VCaP (cell line): Measurements from ENCODE around the gene RAB34.

Experiments
- H3K27ac ChIP-seq: fragments of 450-650 bp; 2 replicates; pipeline ENCODE4 v1.5.1; 2017
- CTCF ChIP-seq: fragments of 450-650 bp; conservative IDR thresholded peaks from 2 replicates; pipeline ENCODE4 v1.5.1; 2017; ENCODE audit warnings: mild to moderate bottlenecking, moderate library complexity

The RAB34 gene

DNA sequence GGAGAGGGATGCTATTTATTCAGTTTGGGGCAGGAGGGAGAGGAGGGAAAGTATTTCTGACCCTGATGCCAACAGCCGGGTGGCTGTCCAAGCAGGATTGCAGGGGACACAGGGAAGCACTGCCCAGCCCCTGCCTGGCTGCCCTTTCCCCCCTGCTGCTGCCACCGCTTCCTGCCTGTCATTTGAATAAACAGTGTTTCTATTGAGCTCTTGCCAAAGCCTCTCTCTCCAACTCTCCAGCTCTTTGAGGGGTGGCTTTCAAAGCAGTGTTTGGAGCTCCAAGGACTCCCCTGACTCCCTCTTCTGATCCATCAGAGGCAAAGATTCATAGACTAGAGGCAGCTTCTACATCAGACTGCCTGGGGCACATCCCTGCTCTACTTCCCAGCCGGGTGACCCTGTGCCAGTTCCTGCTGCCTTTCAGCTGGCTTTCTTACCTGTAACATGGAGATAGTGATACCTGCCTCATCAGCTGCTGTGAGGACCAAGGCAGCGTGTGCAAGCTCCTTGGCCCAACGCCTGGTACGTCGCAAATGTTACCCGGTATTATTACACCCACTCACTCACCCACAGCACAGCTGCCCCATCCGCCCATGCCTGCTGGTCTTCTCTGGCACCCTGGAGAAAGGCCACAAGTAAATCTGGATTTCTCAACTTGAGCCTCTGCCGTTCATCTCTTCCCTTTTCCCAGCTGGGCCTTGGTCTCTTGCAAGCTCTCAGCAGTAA, 15.5 kb downstream of the RAB34 start:
- no peak for TF ChIP-seq CTCF
- H3K27ac ChIP-seq, result peak overlapping the region; percentile 74

DNA sequence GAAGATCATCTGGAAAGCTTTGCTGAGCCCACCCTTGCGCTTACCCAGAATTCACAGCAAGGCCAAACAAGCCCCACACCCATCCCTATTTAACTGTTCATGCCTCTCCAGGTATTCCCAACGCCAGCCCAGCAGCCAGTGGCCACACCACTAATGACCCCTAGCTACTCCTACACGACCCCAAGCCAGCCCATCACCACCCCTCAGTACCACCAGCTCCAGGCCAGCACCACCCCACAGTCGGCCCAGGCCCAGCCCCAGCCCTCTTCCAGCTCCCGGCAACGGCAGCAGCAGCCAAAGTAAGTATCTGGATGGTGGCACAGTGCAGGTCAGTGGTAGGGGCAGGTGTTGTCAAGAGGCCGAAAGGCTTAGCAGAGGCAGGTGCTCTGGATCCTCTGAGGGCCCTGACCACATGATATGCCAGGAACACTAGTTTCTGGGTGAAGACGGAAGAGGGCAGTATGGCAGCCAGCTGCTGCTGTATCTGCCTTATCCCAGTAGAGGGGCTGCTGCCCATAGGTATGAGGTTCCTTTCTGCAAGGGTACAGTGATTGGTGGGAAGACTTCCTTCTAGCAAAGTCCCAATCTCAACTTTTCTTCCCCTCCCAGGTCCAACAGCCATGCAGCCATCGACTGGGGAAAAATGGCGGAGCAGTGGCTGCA, 16.7 kb downstream of the RAB34 start:
- TF ChIP-seq CTCF, result no peak
- H3K27ac ChIP-seq, result peak overlapping the region; percentile 74

DNA sequence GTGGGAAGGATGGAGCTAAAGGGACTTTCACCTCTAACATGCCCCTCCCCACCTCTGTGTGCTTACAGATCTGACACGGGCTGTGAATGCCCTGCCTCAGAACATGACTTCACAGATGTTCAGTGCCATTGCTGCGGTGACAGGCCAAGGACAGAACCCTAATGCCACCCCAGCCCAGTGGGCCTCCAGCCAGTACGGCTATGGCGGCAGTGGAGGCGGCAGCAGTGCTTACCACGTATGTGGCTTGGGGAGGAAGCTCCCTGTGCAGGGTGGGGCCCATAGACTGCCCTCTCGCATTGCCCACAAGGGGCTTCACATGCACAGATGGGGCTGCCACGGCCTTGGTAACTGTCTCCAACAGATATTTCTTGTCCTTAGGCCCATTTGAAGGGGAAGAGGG, 17.4 kb downstream of the RAB34 start:
- peak overlapping the region; percentile 74; the same call in 1 of the 2 replicates for H3K27ac ChIP-seq
- TF ChIP-seq CTCF, result no peak

- H3K27ac ChIP-seq, result peak overlapping the region; percentile 74
- TF ChIP-seq CTCF, result 0 out of 2 replicates have a peak, but pooled peaks have one; percentile 29
Observed at GRCh38 chr17:28698253-28698941, 19.3 kb downstream of the RAB34 start.

DNA sequence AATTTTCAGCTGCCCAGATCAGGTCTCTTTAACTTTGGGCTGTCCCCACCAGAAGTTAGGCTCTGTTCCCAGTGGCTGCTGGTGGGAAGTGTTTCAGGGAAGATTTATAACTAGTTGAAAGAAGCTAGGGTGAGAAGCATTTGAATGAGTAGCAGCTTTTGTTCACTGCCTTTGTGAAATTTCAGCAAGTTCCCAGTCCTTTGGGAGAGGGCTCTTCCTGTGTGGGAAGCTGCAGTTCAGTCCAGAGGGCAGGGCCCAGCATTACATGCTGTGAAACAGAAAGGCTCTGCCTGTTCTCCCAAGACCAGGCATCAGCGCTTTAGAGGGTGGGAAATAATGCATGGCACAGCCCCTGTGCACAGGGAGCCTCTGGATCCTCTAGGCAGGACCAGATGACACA, 23.8 kb downstream of the RAB34 start:
- no peak overlapping the region for H3K27ac ChIP-seq
- TF ChIP-seq CTCF, result no peak

- TF ChIP-seq CTCF, result no peak
- H3K27ac ChIP-seq, result no peak overlapping the region
Observed at GRCh38 chr17:28689011-28689410, 28.7 kb downstream of the RAB34 start.

DNA sequence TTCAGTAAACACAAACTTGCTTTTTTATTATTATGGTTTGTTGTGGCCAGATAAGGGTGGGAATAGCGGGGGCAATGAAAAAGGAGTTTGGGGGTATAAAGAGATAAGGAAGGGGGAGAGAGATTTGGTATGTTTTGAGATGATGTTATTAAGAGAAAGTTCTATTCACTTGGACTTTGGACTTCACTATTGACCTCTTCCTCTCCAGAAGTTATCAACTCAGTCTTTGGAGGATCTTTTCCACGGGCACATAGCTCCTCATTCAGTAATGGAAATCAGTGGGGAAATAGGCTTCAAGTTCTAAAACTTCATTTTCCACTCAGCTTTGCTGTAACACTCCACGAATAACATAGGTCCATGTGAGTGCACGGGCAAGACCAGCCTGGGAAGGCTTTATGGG, 29.2 kb downstream of the RAB34 start:
- TF ChIP-seq CTCF, result no peak
- no peak overlapping the region for H3K27ac ChIP-seq
